SU-DHL-6 (cell line): Measurements from ENCODE around the gene UNK.
A peak's percentile ranks its signal among the peaks of the same experiment; 100 is the strongest.

ENCODE experiments used
- H2AFZ ChIP-seq: fragments of 200-600 bp; sonication (generic); 2 replicates; pipeline ENCODE4 v1.6.1; 2014; ENCODE audit warnings: low read depth, mild to moderate bottlenecking, moderate library complexity, mixed read lengths, antibody characterized with exemption, low read length; ENCODE audit not compliant: severe bottlenecking
- H3F3A ChIP-seq: fragments of 200-600 bp; shearing (Covaris generic); 2 replicates; pipeline ENCODE4 v1.6.0; 2016; ENCODE audit warnings: antibody characterized with exemption, mild to moderate bottlenecking; ENCODE audit not compliant: insufficient read depth
- H3K27ac ChIP-seq: fragments of 200-600 bp; sonication (generic); 2 replicates; pipeline ENCODE4 v1.5.1; 2016; ENCODE audit warnings: low read depth, mild to moderate bottlenecking, low read length, moderate library complexity, mixed read lengths
- H3K27me3 ChIP-seq: fragments of 200-600 bp; sonication (generic), shearing (Covaris generic); 2 replicates; pipeline ENCODE4 v1.6.0; 2014; ENCODE audit warnings: mild to moderate bottlenecking, low read length
- H3K36me3 ChIP-seq: fragments of 200-600 bp; sonication (generic); 2 replicates; pipeline ENCODE4 v1.6.1; 2014; ENCODE audit warnings: mild to moderate bottlenecking, low read length, mixed read lengths
- H3K4me2 ChIP-seq: fragments of 300-600, 200-600 bp; shearing (Covaris generic), sonication (generic); 2 replicates; pipeline ENCODE4 v1.6.0; 2014; ENCODE audit warnings: low read length, low read depth, mild to moderate bottlenecking; ENCODE audit not compliant: poor library complexity, severe bottlenecking
- H3K4me3 ChIP-seq: fragments of 200-600 bp; sonication (generic); 2 replicates; pipeline ENCODE4 v1.5.1; 2014; ENCODE audit warnings: antibody characterized with exemption, low read length, mild to moderate bottlenecking, mixed read lengths; ENCODE audit not compliant: insufficient read depth, poor library complexity, severe bottlenecking
- H3K79me2 ChIP-seq: fragments of 200-600 bp; sonication (generic); 2 replicates; pipeline ENCODE4 v1.6.1; 2014; ENCODE audit warnings: mild to moderate bottlenecking, low read length, moderate library complexity; ENCODE audit not compliant: insufficient read depth
- H3K9ac ChIP-seq: fragments of 200-600 bp; sonication (generic); 2 replicates; pipeline ENCODE4 v1.7.0; 2014; ENCODE audit warnings: mild to moderate bottlenecking, low read length
- H3K9me2 ChIP-seq: fragments of 200-600 bp; sonication (generic); replicated peaks from 2 replicates; pipeline ENCODE4 v1.6.1; 2014; ENCODE audit warnings: low read length; ENCODE audit not compliant: insufficient read depth
- H3K9me3 ChIP-seq: fragments of 200-600 bp; sonication (generic); 2 replicates; pipeline ENCODE4 v1.6.1; 2014; ENCODE audit warnings: low read length, mixed read lengths; ENCODE audit not compliant: insufficient read depth
- H4K20me1 ChIP-seq: fragments of 200-600 bp; sonication (generic); 2 replicates; pipeline ENCODE4 v1.6.1; 2014; ENCODE audit warnings: low read depth, mild to moderate bottlenecking, antibody characterized with exemption, low read length, moderate library complexity, mixed read lengths
- CTCF ChIP-seq: fragments of 200-600 bp; sonication (generic); IDR thresholded peaks from one replicate; pipeline ENCODE4 v1.5.1; 2017; ENCODE audit warnings: antibody characterized with exemption, mild to moderate bottlenecking, low read length, moderate library complexity; ENCODE audit not compliant: insufficient read depth, poor library complexity, severe bottlenecking
- EZH2phosphoT487 ChIP-seq: fragments of 200-600 bp; sonication (generic), shearing (Covaris generic); conservative IDR thresholded peaks from 2 replicates; pipeline ENCODE4 v1.6.1; 2018; ENCODE audit warnings: mild to moderate bottlenecking, antibody characterized with exemption, low read length, moderate library complexity, mixed read lengths

The UNK gene

GRCh38 chr17:75847614-75848522, 63.3 kb downstream of the UNK start:
- TF ChIP-seq EZH2phosphoT487 = no peak
- TF ChIP-seq CTCF = no peak
- no peak overlapping the region for H3K4me2 ChIP-seq
- no peak overlapping the region for H2AFZ ChIP-seq
- H3K36me3 ChIP-seq = no peaks in the 10 kb centered on the region
- H3K9me3 ChIP-seq = no peaks in the 10 kb centered on the region
- H3F3A ChIP-seq = no peaks in the 10 kb centered on the region
- H4K20me1 ChIP-seq = no peaks in the 10 kb centered on the region
- H3K9ac ChIP-seq = no peak overlapping the region
- no peak overlapping the region for H3K27ac ChIP-seq
- no peaks in the 10 kb centered on the region for H3K27me3 ChIP-seq
- no peak overlapping the region for H3K4me3 ChIP-seq
- no peaks in the 10 kb centered on the region for H3K79me2 ChIP-seq
- no peaks in the 10 kb centered on the region for H3K9me2 ChIP-seq

- Histone ChIP-seq H3K27ac (no peak overlapping the region), H3K9ac (no peak overlapping the region), H4K20me1 (no peaks in the 10 kb centered on the region), H3K9me3 (no peaks in the 10 kb centered on the region), H3K4me3 (no peak overlapping the region), H3F3A (no peaks in the 10 kb centered on the region), H3K36me3 (no peaks in the 10 kb centered on the region), H2AFZ (no peak overlapping the region), H3K27me3 (no peaks in the 10 kb centered on the region), H3K79me2 (no peaks in the 10 kb centered on the region), H3K9me2 (no peaks in the 10 kb centered on the region), H3K4me2 (no peak overlapping the region)
- peak; percentile 91 for TF ChIP-seq CTCF
- TF ChIP-seq EZH2phosphoT487 = no peak
Observed at GRCh38 chr17:75848523-75849278, 64.1 kb downstream of the UNK start.

- H3K36me3 ChIP-seq = no peaks in the 10 kb centered on the region
- no peak for TF ChIP-seq CTCF
- no peak for TF ChIP-seq EZH2phosphoT487
- H3K27me3 ChIP-seq = no peaks in the 10 kb centered on the region
- H3K9me3 ChIP-seq = no peaks in the 10 kb centered on the region
- no peak overlapping the region for H3K9ac ChIP-seq
- no peaks in the 10 kb centered on the region for H4K20me1 ChIP-seq
- no peak overlapping the region for H2AFZ ChIP-seq
- peaks cover 4% of the 10 kb centered on the region; the same call in 1 of the 2 replicates for H3K79me2 ChIP-seq
- H3K4me3 ChIP-seq = no peak overlapping the region
- no peak overlapping the region for H3K27ac ChIP-seq
- H3K4me2 ChIP-seq = no peak overlapping the region
- no peaks in the 10 kb centered on the region for H3F3A ChIP-seq
- H3K9me2 ChIP-seq = no peaks in the 10 kb centered on the region
Observed at GRCh38 chr17:75849279-75849646, 64.7 kb downstream of the UNK start.
